Measurements from ENCODE around the gene APOB. TPM values are rescaled to one million over a fixed set of nuclear protein-coding genes. Genes with fewer than 3 reads are reported as not detected.

Gene APOB
- total RNA-seq, 2 donors from 2014 or later = 0.09 to 0.91 TPM

- Histone ChIP-seq H3K36me3 (no peaks in the 10 kb centered on the region), H3K4me3 (no peak overlapping the region), H3K27ac (no peak overlapping the region), H3K27me3 (replicated peaks; ENCODE audit: insufficient read depth) (no peaks in the 10 kb centered on the region), H3K4me1 (replicated peaks) (no peaks in the 10 kb centered on the region), H3K9me3 (no peaks in the 10 kb centered on the region)
- DNase-seq (ENCODE audit: low spot score) = no peak
- TF ChIP-seq POLR2A (IDR thresholded peaks at IDR 0.05) (no peak), CTCF (IDR thresholded peaks at IDR 0.05) (no peak), POLR2AphosphoS5 (IDR thresholded peaks at IDR 0.05) (no peak)
- WGBS = 93% methylated on average over 4 of the region's 4 CpGs
- intact Hi-C loops (cut with DNase I) = no loop called here
Observed at GRCh38 chr2:20970068-20970467, 73.8 kb downstream of the APOB start.

- H3K36me3 ChIP-seq = no peaks in the 10 kb centered on the region
- intact Hi-C loops (cut with DNase I) = no loop called here
- no peak for DNase-seq (ENCODE audit: low spot score)
- WGBS = 76% methylated on average over 10 of the region's 10 CpGs
- H3K27me3 ChIP-seq (replicated peaks; ENCODE audit: insufficient read depth) = no peaks in the 10 kb centered on the region
- TF ChIP-seq CTCF (IDR thresholded peaks at IDR 0.05) (no peak), POLR2A (IDR thresholded peaks at IDR 0.05) (no peak), POLR2AphosphoS5 (IDR thresholded peaks at IDR 0.05) (no peak)
- no peaks in the 10 kb centered on the region for H3K4me1 ChIP-seq (replicated peaks)
- H3K4me3 ChIP-seq = no peak overlapping the region
- no peak overlapping the region for H3K27ac ChIP-seq
- no peaks in the 10 kb centered on the region for H3K9me3 ChIP-seq
Observed at GRCh38 chr2:20966061-20966595, 77.7 kb downstream of the APOB start.

GRCh38 chr2:20965221-20965620, 78.7 kb downstream of the APOB start:
- intact Hi-C loops (cut with DNase I) = no loop called here
- Histone ChIP-seq H3K9me3 (no peaks in the 10 kb centered on the region), H3K4me3 (no peak overlapping the region), H3K4me1 (replicated peaks) (no peaks in the 10 kb centered on the region), H3K27me3 (replicated peaks; ENCODE audit: insufficient read depth) (no peaks in the 10 kb centered on the region), H3K27ac (no peak overlapping the region), H3K36me3 (no peaks in the 10 kb centered on the region)
- no peak for DNase-seq (ENCODE audit: low spot score)
- WGBS = 90% methylated on average over 5 of the region's 5 CpGs
- no peak for TF ChIP-seq POLR2A (IDR thresholded peaks at IDR 0.05)
- no peak for TF ChIP-seq CTCF (IDR thresholded peaks at IDR 0.05)
- TF ChIP-seq POLR2AphosphoS5 (IDR thresholded peaks at IDR 0.05) = no peak

- 88% methylated on average over 2 of the region's 2 CpGs for WGBS
- intact Hi-C loops (cut with DNase I) = loop anchor here (2.0 kb wide), 2 partner anchors 181 to 303 kb away; no protein-coding TSS in a partner anchor
Observed at GRCh38 chr2:20963867-20964266, 80.0 kb downstream of the APOB start.

More at GRCh38 chr2:20963867-20964266, 80.0 kb downstream of the APOB start:
- Histone ChIP-seq H3K9me3 (no peaks in the 10 kb centered on the region), H3K4me1 (replicated peaks) (no peaks in the 10 kb centered on the region), H3K27me3 (replicated peaks; ENCODE audit: insufficient read depth) (no peaks in the 10 kb centered on the region), H3K27ac (no peak overlapping the region), H3K4me3 (no peak overlapping the region), H3K36me3 (no peaks in the 10 kb centered on the region)
- TF ChIP-seq POLR2A (IDR thresholded peaks at IDR 0.05) = no peak
- no peak for TF ChIP-seq CTCF (IDR thresholded peaks at IDR 0.05)
- TF ChIP-seq POLR2AphosphoS5 (IDR thresholded peaks at IDR 0.05) = no peak
- DNase-seq (ENCODE audit: low spot score) = no peak

Data from prostate gland (tissue), 2 donors.